ENCODE results near the gene CMTR1.

CMTR1 gene

DNA sequence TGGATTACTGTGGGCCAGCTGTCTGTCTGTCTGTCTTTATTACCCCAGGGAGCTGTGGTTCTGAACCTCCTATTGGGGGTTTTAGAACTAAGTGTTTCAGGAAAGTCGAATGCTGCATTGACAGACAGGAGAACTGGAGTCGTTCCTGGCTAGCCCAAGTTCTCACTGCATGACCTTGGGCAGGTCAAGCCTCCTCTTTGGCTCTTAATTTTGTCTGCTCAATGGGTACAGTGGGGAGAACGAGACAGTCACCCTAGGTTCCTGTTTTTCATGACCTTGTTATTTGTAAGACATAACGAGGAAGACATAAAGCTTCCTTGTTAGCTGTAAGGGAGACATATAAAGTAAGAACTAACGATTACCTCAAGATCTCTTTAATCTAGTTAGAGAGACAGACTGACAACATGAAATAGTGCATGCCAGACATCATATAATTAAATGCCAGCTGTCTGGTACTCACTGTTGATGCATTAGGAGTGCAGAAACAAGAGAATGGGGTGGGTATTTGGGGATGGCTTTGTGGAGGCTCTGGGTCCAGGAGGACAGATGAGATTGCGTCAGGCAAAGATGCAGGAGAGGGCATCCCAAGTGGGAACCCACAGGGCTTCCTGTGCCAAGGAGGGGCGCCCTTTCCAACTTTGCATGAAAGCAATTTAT, 70.4 kb downstream of the CMTR1 start:
- Histone ChIP-seq H3K27ac (ENCODE audit: poor library complexity, severe bottlenecking) (no peak overlapping the region), H3K9me3 (ENCODE audit: severe bottlenecking) (no peaks in the 10 kb centered on the region), H3K4me1 (ENCODE audit: insufficient read depth, poor library complexity, severe bottlenecking) (no peaks in the 10 kb centered on the region), H3K27me3 (ENCODE audit: insufficient read depth, poor library complexity, severe bottlenecking) (no peaks in the 10 kb centered on the region), H3K36me3 (ENCODE audit: low read depth) (no peaks in the 10 kb centered on the region), H3K4me3 (ENCODE audit: severe bottlenecking) (no peak overlapping the region)
- ATAC-seq (ENCODE audit: low read depth) (no peak), DNase-seq (ENCODE audit: low spot score) (no peak)
- TF ChIP-seq, protein P1, sequence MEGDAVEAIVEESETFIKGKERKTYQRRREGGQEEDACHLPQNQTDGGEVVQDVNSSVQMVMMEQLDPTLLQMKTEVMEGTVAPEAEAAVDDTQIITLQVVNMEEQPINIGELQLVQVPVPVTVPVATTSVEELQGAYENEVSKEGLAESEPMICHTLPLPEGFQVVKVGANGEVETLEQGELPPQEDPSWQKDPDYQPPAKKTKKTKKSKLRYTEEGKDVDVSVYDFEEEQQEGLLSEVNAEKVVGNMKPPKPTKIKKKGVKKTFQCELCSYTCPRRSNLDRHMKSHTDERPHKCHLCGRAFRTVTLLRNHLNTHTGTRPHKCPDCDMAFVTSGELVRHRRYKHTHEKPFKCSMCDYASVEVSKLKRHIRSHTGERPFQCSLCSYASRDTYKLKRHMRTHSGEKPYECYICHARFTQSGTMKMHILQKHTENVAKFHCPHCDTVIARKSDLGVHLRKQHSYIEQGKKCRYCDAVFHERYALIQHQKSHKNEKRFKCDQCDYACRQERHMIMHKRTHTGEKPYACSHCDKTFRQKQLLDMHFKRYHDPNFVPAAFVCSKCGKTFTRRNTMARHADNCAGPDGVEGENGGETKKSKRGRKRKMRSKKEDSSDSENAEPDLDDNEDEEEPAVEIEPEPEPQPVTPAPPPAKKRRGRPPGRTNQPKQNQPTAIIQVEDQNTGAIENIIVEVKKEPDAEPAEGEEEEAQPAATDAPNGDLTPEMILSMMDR (IDR thresholded peaks at IDR 0.05; ENCODE audit: poor library complexity, severe bottlenecking), result no peak

DNA sequence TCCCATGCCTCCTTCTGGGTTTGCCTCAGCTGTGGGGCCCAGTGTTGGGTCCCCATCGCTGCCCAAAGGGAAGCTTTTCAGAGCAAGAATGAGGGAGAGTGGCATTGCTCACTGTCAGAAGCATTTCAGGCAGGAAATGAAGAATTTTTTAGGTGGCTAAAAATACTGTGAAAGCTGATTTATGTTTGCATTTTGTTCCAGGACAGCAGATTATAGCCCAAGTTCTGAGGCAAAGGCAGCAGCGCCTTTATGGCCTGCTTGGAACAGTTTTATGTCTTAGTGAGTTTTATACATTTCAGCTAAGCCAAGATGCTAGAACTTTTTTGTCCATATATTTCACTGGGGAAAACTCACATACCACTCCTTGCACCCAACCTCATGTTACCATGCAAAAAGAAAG, 71.0 kb downstream of the CMTR1 start:
- DNase-seq (ENCODE audit: low spot score), result no peak
- Histone ChIP-seq H3K27ac (ENCODE audit: poor library complexity, severe bottlenecking) (no peak overlapping the region), H3K9me3 (ENCODE audit: severe bottlenecking) (no peaks in the 10 kb centered on the region), H3K4me1 (ENCODE audit: insufficient read depth, poor library complexity, severe bottlenecking) (no peaks in the 10 kb centered on the region), H3K4me3 (ENCODE audit: severe bottlenecking) (no peak overlapping the region), H3K36me3 (ENCODE audit: low read depth) (no peaks in the 10 kb centered on the region), H3K27me3 (ENCODE audit: insufficient read depth, poor library complexity, severe bottlenecking) (no peaks in the 10 kb centered on the region)
- ATAC-seq (ENCODE audit: low read depth), result no peak
- TF ChIP-seq, protein P1 (IDR thresholded peaks at IDR 0.05; ENCODE audit: poor library complexity, severe bottlenecking), result no peak

DNA sequence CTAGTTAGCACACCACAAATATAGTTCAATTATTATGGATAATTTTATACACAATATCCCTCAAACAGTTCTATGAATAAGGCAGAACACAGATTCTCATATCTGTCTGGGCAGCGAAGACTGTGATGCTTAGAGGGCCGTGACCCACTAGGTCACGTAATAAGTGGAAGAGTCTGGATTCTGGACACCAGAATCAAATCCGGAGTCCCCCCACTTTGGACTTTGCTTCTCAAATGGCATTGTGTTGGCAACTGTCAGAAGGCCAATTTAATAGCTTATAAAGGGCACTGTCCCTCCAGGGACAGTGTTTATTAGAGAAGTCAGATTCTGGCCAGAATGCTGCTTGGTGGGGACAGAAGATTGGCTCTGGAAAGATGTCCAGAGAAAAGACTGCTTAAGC, 73.5 kb downstream of the CMTR1 start:
- Histone ChIP-seq H3K27ac (ENCODE audit: poor library complexity, severe bottlenecking) (no peak overlapping the region), H3K4me1 (ENCODE audit: insufficient read depth, poor library complexity, severe bottlenecking) (no peaks in the 10 kb centered on the region), H3K36me3 (ENCODE audit: low read depth) (no peaks in the 10 kb centered on the region), H3K4me3 (ENCODE audit: severe bottlenecking) (no peak overlapping the region), H3K9me3 (ENCODE audit: severe bottlenecking) (no peaks in the 10 kb centered on the region), H3K27me3 (ENCODE audit: insufficient read depth, poor library complexity, severe bottlenecking) (no peaks in the 10 kb centered on the region)
- ATAC-seq (ENCODE audit: low read depth) (no peak), DNase-seq (ENCODE audit: low spot score) (no peak)
- TF ChIP-seq, protein P1 (IDR thresholded peaks at IDR 0.05; ENCODE audit: poor library complexity, severe bottlenecking), result no peak

DNA sequence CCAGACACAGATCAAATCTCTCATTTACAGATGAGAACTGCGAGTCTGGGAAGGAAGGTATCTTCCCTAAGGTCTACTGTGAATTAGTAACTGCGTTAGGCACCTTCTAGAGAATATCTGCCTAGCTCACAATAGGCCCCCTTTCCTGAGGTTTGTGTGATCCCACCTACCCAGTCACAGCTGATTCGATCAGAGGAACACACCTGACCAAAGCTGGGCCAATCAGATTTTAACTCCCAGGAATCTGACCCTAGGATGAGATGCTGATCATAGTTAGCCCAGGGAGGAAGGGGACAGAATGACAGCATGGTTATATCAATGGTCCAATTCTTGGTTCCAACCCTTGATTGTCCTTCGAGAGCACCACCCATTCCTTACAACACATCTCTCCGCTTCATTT, 74.1 kb downstream of the CMTR1 start:
- Histone ChIP-seq H3K36me3 (ENCODE audit: low read depth) (no peaks in the 10 kb centered on the region), H3K27ac (ENCODE audit: poor library complexity, severe bottlenecking) (no peak overlapping the region), H3K4me3 (ENCODE audit: severe bottlenecking) (no peak overlapping the region), H3K4me1 (ENCODE audit: insufficient read depth, poor library complexity, severe bottlenecking) (no peaks in the 10 kb centered on the region), H3K27me3 (ENCODE audit: insufficient read depth, poor library complexity, severe bottlenecking) (no peaks in the 10 kb centered on the region), H3K9me3 (ENCODE audit: severe bottlenecking) (no peaks in the 10 kb centered on the region)
- TF ChIP-seq, protein P1 (IDR thresholded peaks at IDR 0.05; ENCODE audit: poor library complexity, severe bottlenecking), result no peak
- DNase-seq (ENCODE audit: low spot score) (no peak), ATAC-seq (ENCODE audit: low read depth) (no peak)

DNA sequence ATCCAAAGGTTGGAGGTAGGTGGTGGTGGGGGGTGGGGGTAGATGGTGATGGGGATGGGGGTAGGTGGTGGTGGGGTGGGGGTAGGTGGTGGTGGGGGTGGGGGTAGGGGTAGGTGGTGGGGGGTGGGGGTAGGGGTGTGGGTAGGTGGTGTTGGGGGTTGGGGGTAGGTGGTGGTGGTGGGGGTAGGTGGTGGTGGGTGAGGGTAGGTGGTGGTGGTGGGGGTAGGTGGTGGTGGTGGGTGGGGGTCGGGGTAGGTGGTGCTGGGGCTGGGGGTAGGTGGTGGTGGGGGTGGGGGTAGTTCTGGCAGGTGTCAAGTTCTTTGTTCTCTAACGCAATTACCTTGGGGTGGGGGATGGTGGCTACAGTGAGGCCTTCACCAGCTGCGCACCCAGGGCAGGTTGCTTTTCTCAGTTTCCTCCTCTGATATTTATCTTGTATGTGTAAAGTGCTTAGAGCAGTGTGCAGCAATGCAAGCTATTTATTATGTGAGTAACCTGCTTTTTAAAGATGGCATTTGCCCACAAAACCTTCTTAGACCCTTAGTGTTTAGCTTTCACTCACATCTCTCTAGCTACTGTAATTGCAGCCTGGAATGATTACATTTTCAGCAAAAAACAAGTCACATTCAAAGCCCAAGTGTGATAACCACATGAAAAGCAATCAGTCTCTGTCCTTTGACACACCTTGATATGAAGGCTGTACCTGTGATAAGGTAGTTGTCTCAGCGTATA, 74.8 kb downstream of the CMTR1 start:
- Histone ChIP-seq H3K27ac (ENCODE audit: poor library complexity, severe bottlenecking) (no peak overlapping the region), H3K9me3 (ENCODE audit: severe bottlenecking) (no peaks in the 10 kb centered on the region), H3K36me3 (ENCODE audit: low read depth) (no peaks in the 10 kb centered on the region), H3K4me1 (ENCODE audit: insufficient read depth, poor library complexity, severe bottlenecking) (no peaks in the 10 kb centered on the region), H3K4me3 (ENCODE audit: severe bottlenecking) (no peak overlapping the region), H3K27me3 (ENCODE audit: insufficient read depth, poor library complexity, severe bottlenecking) (no peaks in the 10 kb centered on the region)
- DNase-seq (ENCODE audit: low spot score) (no peak), ATAC-seq (ENCODE audit: low read depth) (no peak)
- TF ChIP-seq, protein P1 (IDR thresholded peaks at IDR 0.05; ENCODE audit: poor library complexity, severe bottlenecking), result no peak
